Measurements from ENCODE around the gene ATG13. TPM values are rescaled to one million over a fixed set of nuclear protein-coding genes. Genes with fewer than 3 reads are reported as not detected.

ATG13 gene
- total and polyA plus RNA-seq, 2 of the 8 experiments (the other 6 are each of a cell fraction or from before 2014, with no cell fraction given), result 65.0 to 77.4 TPM

GRCh38 chr11:46665356-46665755, 48.0 kb downstream of the ATG13 start (continued):
- no peak for TF ChIP-seq CHD7 (IDR thresholded peaks at IDR 0.05; ENCODE audit: insufficient replicate concordance, low read length)
- no peak for TF ChIP-seq CTCF (IDR thresholded peaks at IDR 0.05; ENCODE audit: control extremely low read depth in 1 of 3, insufficient read depth in 1 of 3, low read depth in 1 of 3, low read length in 3 of 3)
- TF ChIP-seq SP4 (IDR thresholded peaks at IDR 0.05; ENCODE audit: low read length), result no peak

Measured in H1 (cell line).